ENCODE results near the gene AUTS2. TPM values are rescaled to one million over a fixed set of nuclear protein-coding genes. Genes with fewer than 3 reads are reported as not detected.

Gene AUTS2
- total RNA-seq, 1 donor from 2014 or later: 53.0 TPM

GRCh38 chr7:69959789-69960499 is 361.7 kb downstream of the AUTS2 start:
- no peak for DNase-seq (ENCODE audit: extremely low spot score in 2 of 2)
- no peak overlapping the region for H3K27ac ChIP-seq
- no peak overlapping the region for H3K4me3 ChIP-seq
- no peaks in the 10 kb centered on the region for H3K27me3 ChIP-seq
- H3K9me3 ChIP-seq: no peaks in the 10 kb centered on the region
- intact Hi-C loops (cut with DNase I): no loop called here
- TF ChIP-seq POLR2AphosphoS5 (IDR thresholded peaks at IDR 0.05; ENCODE audit: insufficient read depth in 1 of 2, low read depth in 1 of 2) (no peak), CTCF (IDR thresholded peaks at IDR 0.05) (no peak), POLR2A (IDR thresholded peaks at IDR 0.05) (no peak)
- no peaks in the 10 kb centered on the region for H3K36me3 ChIP-seq
- H3K4me1 ChIP-seq: peaks cover 19% of the 10 kb centered on the region

GRCh38 chr7:69961436-69961835 is 363.2 kb downstream of the AUTS2 start:
- TF ChIP-seq POLR2A (IDR thresholded peaks at IDR 0.05): no peak
- no peak for TF ChIP-seq POLR2AphosphoS5 (IDR thresholded peaks at IDR 0.05; ENCODE audit: insufficient read depth in 1 of 2, low read depth in 1 of 2)
- no peak for TF ChIP-seq CTCF (IDR thresholded peaks at IDR 0.05)
- H3K27me3 ChIP-seq: no peaks in the 10 kb centered on the region
- no peak for DNase-seq (ENCODE audit: extremely low spot score in 2 of 2)
- intact Hi-C loops (cut with DNase I): no loop called here
- H3K9me3 ChIP-seq: no peaks in the 10 kb centered on the region
- H3K36me3 ChIP-seq: no peaks in the 10 kb centered on the region
- no peak overlapping the region for H3K4me3 ChIP-seq
- peaks cover 19% of the 10 kb centered on the region for H3K4me1 ChIP-seq
- H3K27ac ChIP-seq: no peak overlapping the region

- Histone ChIP-seq H3K27me3 (no peaks in the 10 kb centered on the region), H3K4me1 (peaks cover 24% of the 10 kb centered on the region), H3K36me3 (no peaks in the 10 kb centered on the region), H3K4me3 (no peak overlapping the region), H3K9me3 (no peaks in the 10 kb centered on the region), H3K27ac (no peak overlapping the region)
- TF ChIP-seq POLR2AphosphoS5 (IDR thresholded peaks at IDR 0.05; ENCODE audit: insufficient read depth in 1 of 2, low read depth in 1 of 2) (no peak), POLR2A (IDR thresholded peaks at IDR 0.05) (no peak), CTCF (IDR thresholded peaks at IDR 0.05) (no peak)
- intact Hi-C loops (cut with DNase I): no loop called here
- DNase-seq (ENCODE audit: extremely low spot score in 2 of 2): no peak
Observed at GRCh38 chr7:69962186-69963065, 364.2 kb downstream of the AUTS2 start.

- TF ChIP-seq POLR2A (IDR thresholded peaks at IDR 0.05) (no peak), CTCF (IDR thresholded peaks at IDR 0.05) (no peak), POLR2AphosphoS5 (IDR thresholded peaks at IDR 0.05; ENCODE audit: insufficient read depth in 1 of 2, low read depth in 1 of 2) (no peak)
- H3K4me3 ChIP-seq: no peak overlapping the region
- intact Hi-C loops (cut with DNase I): no loop called here
- no peaks in the 10 kb centered on the region for H3K9me3 ChIP-seq
- H3K27ac ChIP-seq: no peak overlapping the region
- DNase-seq (ENCODE audit: extremely low spot score in 2 of 2): no peak
- H3K27me3 ChIP-seq: no peaks in the 10 kb centered on the region
- H3K4me1 ChIP-seq: peaks cover 29% of the 10 kb centered on the region
- H3K36me3 ChIP-seq: no peaks in the 10 kb centered on the region
Observed at GRCh38 chr7:69963393-69963792, 365.1 kb downstream of the AUTS2 start.

All from vagina (tissue), 2 donors.